GM19025 (cell line): ENCODE measurements around the gene CYP2A6.
A peak's percentile ranks its signal among the peaks of the same experiment; 100 is the strongest.

Experiments used
- ATAC-seq: cut with Tn5 transposase; IDR thresholded peaks from one replicate; pipeline ENCODE4 v1.9.1; 2021; ENCODE audit warnings: mild to moderate bottlenecking, low read depth, moderate library complexity; ENCODE audit not compliant: unreplicated experiment

CYP2A6 gene

GRCh38 chr19:40803170-40803856, 46.9 kb downstream of the CYP2A6 start:
- ATAC-seq, result no peak

- no peak for ATAC-seq
Observed at GRCh38 chr19:40802300-40803169, 47.7 kb downstream of the CYP2A6 start.

- ATAC-seq, result no peak
Observed at GRCh38 chr19:40801426-40802299, 48.6 kb downstream of the CYP2A6 start.

- no peak for ATAC-seq
Observed at GRCh38 chr19:40800997-40801377, 49.3 kb downstream of the CYP2A6 start.

GRCh38 chr19:40800339-40800996, 49.8 kb downstream of the CYP2A6 start:
- ATAC-seq, result no peak

GRCh38 chr19:40799558-40800338, 50.5 kb downstream of the CYP2A6 start:
- no peak for ATAC-seq

GRCh38 chr19:40798683-40799557, 51.3 kb downstream of the CYP2A6 start, which contains the start of gene EGLN2:
EGLN2 (plus strand) TSS chr19:40799191; CDS start chr19:40800573, 1,382 bp downstream.
- ATAC-seq, result peak; percentile 79

- ATAC-seq, result no peak
Observed at GRCh38 chr19:40797963-40798682, 52.1 kb downstream of the CYP2A6 start.

- no peak for ATAC-seq
Observed at GRCh38 chr19:40797166-40797962, 52.9 kb downstream of the CYP2A6 start.
